Measurements from ENCODE around the gene OLAH. TPM values are rescaled to one million over a fixed set of nuclear protein-coding genes. Genes with fewer than 3 reads are reported as not detected.

Gene OLAH
- total and polyA plus RNA-seq, 4 donors: 0.25 to 0.42 TPM; not detected in 2

DNA sequence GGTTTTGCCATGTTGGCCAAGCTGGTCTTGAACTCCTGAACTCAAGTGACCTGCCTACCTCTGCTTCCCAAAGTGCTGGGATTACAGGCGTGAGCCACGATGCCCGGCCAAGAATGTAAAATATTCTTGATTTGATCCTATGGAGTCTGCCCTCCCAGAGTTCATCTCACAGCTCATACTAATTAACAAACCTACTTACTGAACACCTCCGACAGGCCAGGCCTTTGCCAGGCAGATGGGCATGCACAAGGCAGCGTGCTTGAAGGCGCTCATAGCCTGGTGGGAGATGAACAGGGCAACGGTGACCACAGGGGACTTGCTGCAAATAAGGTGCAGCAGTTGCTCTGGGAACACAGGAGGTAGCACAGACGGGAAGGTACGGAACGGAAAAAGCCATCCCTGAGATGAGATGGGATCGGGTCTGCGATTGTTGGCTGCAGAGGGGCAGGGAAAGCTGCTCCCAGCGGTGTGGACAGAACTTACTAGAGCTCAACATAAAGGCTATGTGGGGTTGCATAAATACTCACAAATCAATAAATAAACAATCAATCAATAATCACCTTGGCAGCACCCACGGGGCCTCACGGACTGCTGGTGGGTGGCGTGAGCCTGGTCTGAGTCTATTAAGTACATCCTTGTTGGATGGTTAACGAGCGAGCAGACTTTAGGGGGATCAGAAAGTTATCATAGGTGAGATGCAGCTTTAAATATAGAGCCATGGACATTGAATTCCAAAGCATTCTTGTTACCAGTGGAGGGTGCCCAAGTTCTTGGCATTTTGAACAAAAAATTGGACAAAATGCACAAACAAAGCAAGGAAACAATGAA lies 40.1 kb downstream of the OLAH start:
- H3K27me3 ChIP-seq (ENCODE audit: control insufficient read depth in 4 of 4, insufficient read depth in 4 of 4, low read length in 3 of 4): no peaks in the 10 kb centered on the region
- no peaks in the 10 kb centered on the region for H3K36me3 ChIP-seq (ENCODE audit: control insufficient read depth in 4 of 4, insufficient read depth in 3 of 4, low read depth in 1 of 4, low read length in 3 of 4)
- no peak for DNase-seq (ENCODE audit: low spot score)
- H3K4me3 ChIP-seq (ENCODE audit: low read depth in 1 of 3, low read length in 3 of 3): peak overlapping the region; percentile 24 to 62 (median 43)
- H3K9me3 ChIP-seq (ENCODE audit: control insufficient read depth in 4 of 4, low read length in 3 of 4): no peaks in the 10 kb centered on the region
- H3K4me1 ChIP-seq (ENCODE audit: control insufficient read depth in 4 of 4, insufficient read depth in 4 of 4, low read length in 3 of 4): peaks cover 0 to 15% (median 10%) of the 10 kb centered on the region in 4 donors
- WGBS: 82% methylated on average over 18 of the region's 18 CpGs
- no peak overlapping the region for H3K27ac ChIP-seq (ENCODE audit: low read depth in 1 of 2, low read length in 2 of 2)
- peak overlapping the region in 1 of 2 donors; percentile 47 for H3K9ac ChIP-seq (ENCODE audit: low read depth in 1 of 2, low read length in 2 of 2)
- TF ChIP-seq, protein P1, sequence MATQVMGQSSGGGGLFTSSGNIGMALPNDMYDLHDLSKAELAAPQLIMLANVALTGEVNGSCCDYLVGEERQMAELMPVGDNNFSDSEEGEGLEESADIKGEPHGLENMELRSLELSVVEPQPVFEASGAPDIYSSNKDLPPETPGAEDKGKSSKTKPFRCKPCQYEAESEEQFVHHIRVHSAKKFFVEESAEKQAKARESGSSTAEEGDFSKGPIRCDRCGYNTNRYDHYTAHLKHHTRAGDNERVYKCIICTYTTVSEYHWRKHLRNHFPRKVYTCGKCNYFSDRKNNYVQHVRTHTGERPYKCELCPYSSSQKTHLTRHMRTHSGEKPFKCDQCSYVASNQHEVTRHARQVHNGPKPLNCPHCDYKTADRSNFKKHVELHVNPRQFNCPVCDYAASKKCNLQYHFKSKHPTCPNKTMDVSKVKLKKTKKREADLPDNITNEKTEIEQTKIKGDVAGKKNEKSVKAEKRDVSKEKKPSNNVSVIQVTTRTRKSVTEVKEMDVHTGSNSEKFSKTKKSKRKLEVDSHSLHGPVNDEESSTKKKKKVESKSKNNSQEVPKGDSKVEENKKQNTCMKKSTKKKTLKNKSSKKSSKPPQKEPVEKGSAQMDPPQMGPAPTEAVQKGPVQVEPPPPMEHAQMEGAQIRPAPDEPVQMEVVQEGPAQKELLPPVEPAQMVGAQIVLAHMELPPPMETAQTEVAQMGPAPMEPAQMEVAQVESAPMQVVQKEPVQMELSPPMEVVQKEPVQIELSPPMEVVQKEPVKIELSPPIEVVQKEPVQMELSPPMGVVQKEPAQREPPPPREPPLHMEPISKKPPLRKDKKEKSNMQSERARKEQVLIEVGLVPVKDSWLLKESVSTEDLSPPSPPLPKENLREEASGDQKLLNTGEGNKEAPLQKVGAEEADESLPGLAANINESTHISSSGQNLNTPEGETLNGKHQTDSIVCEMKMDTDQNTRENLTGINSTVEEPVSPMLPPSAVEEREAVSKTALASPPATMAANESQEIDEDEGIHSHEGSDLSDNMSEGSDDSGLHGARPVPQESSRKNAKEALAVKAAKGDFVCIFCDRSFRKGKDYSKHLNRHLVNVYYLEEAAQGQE (IDR thresholded peaks at IDR 0.05): no peak
- TF ChIP-seq EGR1 (IDR thresholded peaks at IDR 0.05; ENCODE audit: low read depth in 2 of 2): no peak
- TF ChIP-seq HNF4G (IDR thresholded peaks at IDR 0.05): no peak
- TF ChIP-seq, protein P2, sequence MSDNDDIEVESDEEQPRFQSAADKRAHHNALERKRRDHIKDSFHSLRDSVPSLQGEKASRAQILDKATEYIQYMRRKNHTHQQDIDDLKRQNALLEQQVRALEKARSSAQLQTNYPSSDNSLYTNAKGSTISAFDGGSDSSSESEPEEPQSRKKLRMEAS (IDR thresholded peaks at IDR 0.05): no peak
- TF ChIP-seq, protein P3, sequence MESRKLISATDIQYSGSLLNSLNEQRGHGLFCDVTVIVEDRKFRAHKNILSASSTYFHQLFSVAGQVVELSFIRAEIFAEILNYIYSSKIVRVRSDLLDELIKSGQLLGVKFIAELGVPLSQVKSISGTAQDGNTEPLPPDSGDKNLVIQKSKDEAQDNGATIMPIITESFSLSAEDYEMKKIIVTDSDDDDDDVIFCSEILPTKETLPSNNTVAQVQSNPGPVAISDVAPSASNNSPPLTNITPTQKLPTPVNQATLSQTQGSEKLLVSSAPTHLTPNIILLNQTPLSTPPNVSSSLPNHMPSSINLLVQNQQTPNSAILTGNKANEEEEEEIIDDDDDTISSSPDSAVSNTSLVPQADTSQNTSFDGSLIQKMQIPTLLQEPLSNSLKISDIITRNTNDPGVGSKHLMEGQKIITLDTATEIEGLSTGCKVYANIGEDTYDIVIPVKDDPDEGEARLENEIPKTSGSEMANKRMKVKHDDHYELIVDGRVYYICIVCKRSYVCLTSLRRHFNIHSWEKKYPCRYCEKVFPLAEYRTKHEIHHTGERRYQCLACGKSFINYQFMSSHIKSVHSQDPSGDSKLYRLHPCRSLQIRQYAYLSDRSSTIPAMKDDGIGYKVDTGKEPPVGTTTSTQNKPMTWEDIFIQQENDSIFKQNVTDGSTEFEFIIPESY (IDR thresholded peaks at IDR 0.05): no peak
- TF ChIP-seq, protein P4, sequence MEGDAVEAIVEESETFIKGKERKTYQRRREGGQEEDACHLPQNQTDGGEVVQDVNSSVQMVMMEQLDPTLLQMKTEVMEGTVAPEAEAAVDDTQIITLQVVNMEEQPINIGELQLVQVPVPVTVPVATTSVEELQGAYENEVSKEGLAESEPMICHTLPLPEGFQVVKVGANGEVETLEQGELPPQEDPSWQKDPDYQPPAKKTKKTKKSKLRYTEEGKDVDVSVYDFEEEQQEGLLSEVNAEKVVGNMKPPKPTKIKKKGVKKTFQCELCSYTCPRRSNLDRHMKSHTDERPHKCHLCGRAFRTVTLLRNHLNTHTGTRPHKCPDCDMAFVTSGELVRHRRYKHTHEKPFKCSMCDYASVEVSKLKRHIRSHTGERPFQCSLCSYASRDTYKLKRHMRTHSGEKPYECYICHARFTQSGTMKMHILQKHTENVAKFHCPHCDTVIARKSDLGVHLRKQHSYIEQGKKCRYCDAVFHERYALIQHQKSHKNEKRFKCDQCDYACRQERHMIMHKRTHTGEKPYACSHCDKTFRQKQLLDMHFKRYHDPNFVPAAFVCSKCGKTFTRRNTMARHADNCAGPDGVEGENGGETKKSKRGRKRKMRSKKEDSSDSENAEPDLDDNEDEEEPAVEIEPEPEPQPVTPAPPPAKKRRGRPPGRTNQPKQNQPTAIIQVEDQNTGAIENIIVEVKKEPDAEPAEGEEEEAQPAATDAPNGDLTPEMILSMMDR (IDR thresholded peaks at IDR 0.05; ENCODE audit: low read depth, low read length, missing input control): no peak
- TF ChIP-seq GABPA (IDR thresholded peaks at IDR 0.05 in 1 of 2, conservative IDR thresholded peaks at IDR 0.05 in 1 of 2): no peak
- no peak for TF ChIP-seq TAF1 (conservative IDR thresholded peaks at IDR 0.05)
- TF ChIP-seq, protein P5, sequence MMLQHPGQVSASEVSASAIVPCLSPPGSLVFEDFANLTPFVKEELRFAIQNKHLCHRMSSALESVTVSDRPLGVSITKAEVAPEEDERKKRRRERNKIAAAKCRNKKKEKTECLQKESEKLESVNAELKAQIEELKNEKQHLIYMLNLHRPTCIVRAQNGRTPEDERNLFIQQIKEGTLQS (IDR thresholded peaks at IDR 0.05): no peak
- no peak for TF ChIP-seq FOXA1 (IDR thresholded peaks at IDR 0.05)
- TF ChIP-seq HNF4A (conservative IDR thresholded peaks at IDR 0.05): no peak
- no peak for TF ChIP-seq YY1 (IDR thresholded peaks at IDR 0.05)

DNA sequence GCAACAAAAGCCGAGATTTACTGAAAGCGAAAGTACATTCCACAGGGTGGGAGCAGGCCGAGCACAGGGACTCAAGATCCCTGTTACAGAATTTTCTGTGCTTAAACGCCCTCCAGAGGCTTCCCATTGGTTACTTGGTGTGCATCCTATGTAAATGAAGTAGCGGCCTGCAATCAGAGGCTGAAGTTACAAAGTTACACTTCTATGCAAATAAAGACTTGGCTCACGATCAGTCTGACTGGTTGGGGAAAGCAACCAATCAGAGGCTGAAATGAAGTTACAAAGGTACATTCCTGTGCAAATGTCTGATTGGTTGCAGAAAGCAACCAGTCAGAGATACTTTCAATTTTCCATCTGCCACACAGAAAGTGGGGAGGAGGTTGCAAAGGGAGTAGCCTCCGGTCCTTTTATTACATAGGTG lies 40.8 kb downstream of the OLAH start:
- DNase-seq (ENCODE audit: low spot score): no peak
- H3K9ac ChIP-seq (ENCODE audit: low read depth in 1 of 2, low read length in 2 of 2): peak overlapping the region in 1 of 2 donors; percentile 47
- no peak overlapping the region for H3K27ac ChIP-seq (ENCODE audit: low read depth in 1 of 2, low read length in 2 of 2)
- no peaks in the 10 kb centered on the region for H3K27me3 ChIP-seq (ENCODE audit: control insufficient read depth in 4 of 4, insufficient read depth in 4 of 4, low read length in 3 of 4)
- no peaks in the 10 kb centered on the region for H3K36me3 ChIP-seq (ENCODE audit: control insufficient read depth in 4 of 4, insufficient read depth in 3 of 4, low read depth in 1 of 4, low read length in 3 of 4)
- peak overlapping the region; percentile 24 to 62 (median 43) for H3K4me3 ChIP-seq (ENCODE audit: low read depth in 1 of 3, low read length in 3 of 3)
- peaks cover 0 to 15% (median 10%) of the 10 kb centered on the region in 4 donors for H3K4me1 ChIP-seq (ENCODE audit: control insufficient read depth in 4 of 4, insufficient read depth in 4 of 4, low read length in 3 of 4)
- WGBS: 25% methylated on average over 7 of the region's 7 CpGs
- H3K9me3 ChIP-seq (ENCODE audit: control insufficient read depth in 4 of 4, low read length in 3 of 4): no peaks in the 10 kb centered on the region
- TF ChIP-seq RAD21 (IDR thresholded peaks at IDR 0.05) (peak in 1 of 2 donors; percentile 44), RXRA (IDR thresholded peaks at IDR 0.05) (no peak), JUND (IDR thresholded peaks at IDR 0.05) (peak in 1 of 2 donors; percentile 44), FOXA1 (IDR thresholded peaks at IDR 0.05) (peak; percentile 55), GABPA (IDR thresholded peaks at IDR 0.05 in 1 of 2, conservative IDR thresholded peaks at IDR 0.05 in 1 of 2) (no peak), HNF4A (conservative IDR thresholded peaks at IDR 0.05) (peak; percentile 39 to 55), TAF1 (conservative IDR thresholded peaks at IDR 0.05) (no peak)
- TF ChIP-seq, protein P2 (IDR thresholded peaks at IDR 0.05): no peak
- TF ChIP-seq, protein P1 (IDR thresholded peaks at IDR 0.05): peak; percentile 28
